Prostate gland (tissue), 2 donors: ENCODE measurements around the gene NCAM1. TPM values are rescaled to one million over a fixed set of nuclear protein-coding genes. Genes with fewer than 3 reads are reported as not detected.

Experiments used
- DNase-seq: peaks from one replicate; pipeline ENCODE4 v3.0.0-alpha.2; 2019; ENCODE audit warnings: low spot score
- H3K27ac ChIP-seq, 2 donors: fragments of 200-600 bp; sonication (generic); 2 replicates each; pipeline ENCODE4 v1.5.1; 2017 to 2019
- H3K27me3 ChIP-seq: fragments of 200-600 bp; sonication (generic); replicated peaks from 2 replicates; pipeline ENCODE4 v1.5.1; 2019; ENCODE audit not compliant: insufficient read depth
- H3K36me3 ChIP-seq, 2 donors: fragments of 200-600 bp; sonication (generic); 1 replicate in 1 of 2; 2 replicates in 1 of 2; pipeline versions ENCODE4 v1.5.1 to v1.8.1; 2017 to 2019
- H3K4me1 ChIP-seq: fragments of 200-600 bp; sonication (generic); replicated peaks from 2 replicates; pipeline ENCODE4 v1.5.1; 2019
- H3K4me3 ChIP-seq, 2 donors: fragments of 200-600 bp; sonication (generic); 2 replicates each; pipeline ENCODE4 v1.5.1; 2017 to 2019
- H3K9me3 ChIP-seq: fragments of 200-600 bp; sonication (generic); 2 replicates; pipeline ENCODE4 v1.5.1; 2017
- CTCF ChIP-seq, 4 experiments: fragments of 200-600 bp in 2 of 4; fragments of 450-650 bp in 2 of 4; sonication (generic) in 2 of 4; IDR thresholded peaks; 1 replicate in 3 of 4; 2 replicates in 1 of 4; pipeline ENCODE4 v1.5.1; 2016 to 2019; ENCODE audit warnings: antibody characterized with exemption in 4 of 4, mild to moderate bottlenecking in 2 of 4, moderate library complexity in 2 of 4
- POLR2A ChIP-seq: fragments of 450-650 bp; IDR thresholded peaks from one replicate; pipeline ENCODE4 v1.6.1; 2016; ENCODE audit warnings: antibody characterized with exemption, mild to moderate bottlenecking
- POLR2AphosphoS5 ChIP-seq: sonication (generic); formaldehyde crosslinking; IDR thresholded peaks from one replicate; pipeline ENCODE4 v1.6.1; 2017; ENCODE audit warnings: antibody characterized with exemption
- WGBS: methylation state at CpG from one replicate; pipeline ENCODE4 v1.1.5; 2018; 5-methylcytosine and 5-hydroxymethylcytosine counted together
- intact Hi-C: fragments of 100-400 bp; cut with DNase I; formaldehyde crosslinking; loops from one replicate; pipeline ENCODE4 v1.14.2; 2022
- total RNA-seq, 2 donors: library from RNA; depleted of rRNA; stranded (reverse); fragments of >200 nt; gene quantifications; one replicate each; pipeline ENCODE4 v1.1.0, GENCODE V29; 2016

NCAM1 gene
- total RNA-seq, 2 donors from 2014 or later = 3.8 to 39.7 TPM

GRCh38 chr11:113112307-113112706, 151.1 kb downstream of the NCAM1 start:
- Histone ChIP-seq H3K27me3 (no peaks in the 10 kb centered on the region), H3K36me3 (no peaks in the 10 kb centered on the region), H3K27ac (no peak overlapping the region), H3K4me1 (no peaks in the 10 kb centered on the region), H3K9me3 (no peaks in the 10 kb centered on the region), H3K4me3 (no peak overlapping the region)
- intact Hi-C loops = loop anchor here (5.0 to 10.0 kb wide), 3 partner anchors 150 to 818 kb away; partner anchors contain the start of gene NCAM1
- no peak for DNase-seq
- TF ChIP-seq CTCF (IDR thresholded peaks at IDR 0.05) (no peak), POLR2AphosphoS5 (no peak), POLR2A (no peak)
- WGBS = 41% methylated on average over 3 of the region's 3 CpGs

GRCh38 chr11:113113801-113114704, 152.8 kb downstream of the NCAM1 start:
- intact Hi-C loops = loop anchor here (2.0 to 10.0 kb wide), 4 partner anchors 152 to 819 kb away; partner anchors contain the start of gene NCAM1
- DNase-seq = peak; percentile 27
- H3K4me3 ChIP-seq = no peak overlapping the region
- H3K36me3 ChIP-seq = no peaks in the 10 kb centered on the region
- no peak overlapping the region for H3K27ac ChIP-seq
- peak; percentile 29 to 80 (median 64) for TF ChIP-seq CTCF (IDR thresholded peaks at IDR 0.05)
- no peak for TF ChIP-seq POLR2AphosphoS5
- no peak for TF ChIP-seq POLR2A
- no peaks in the 10 kb centered on the region for H3K4me1 ChIP-seq
- H3K27me3 ChIP-seq = no peaks in the 10 kb centered on the region
- 58% methylated on average over 5 of the region's 5 CpGs for WGBS
- no peaks in the 10 kb centered on the region for H3K9me3 ChIP-seq

GRCh38 chr11:113114705-113115027, 153.4 kb downstream of the NCAM1 start:
- Histone ChIP-seq H3K36me3 (no peaks in the 10 kb centered on the region), H3K27me3 (no peaks in the 10 kb centered on the region), H3K9me3 (no peaks in the 10 kb centered on the region), H3K4me1 (no peaks in the 10 kb centered on the region), H3K4me3 (no peak overlapping the region), H3K27ac (no peak overlapping the region)
- intact Hi-C loops = loop anchor here (2.0 to 10.0 kb wide), 4 partner anchors 152 to 820 kb away; partner anchors contain the start of gene NCAM1
- WGBS = 78% methylated on average over 3 of the region's 3 CpGs
- no peak for TF ChIP-seq CTCF (IDR thresholded peaks at IDR 0.05)
- TF ChIP-seq POLR2A = no peak
- TF ChIP-seq POLR2AphosphoS5 = no peak
- DNase-seq = no peak

GRCh38 chr11:113118104-113118503, 156.9 kb downstream of the NCAM1 start:
- Histone ChIP-seq H3K4me3 (no peak overlapping the region), H3K36me3 (no peaks in the 10 kb centered on the region), H3K27ac (no peak overlapping the region), H3K9me3 (no peaks in the 10 kb centered on the region), H3K27me3 (no peaks in the 10 kb centered on the region), H3K4me1 (no peaks in the 10 kb centered on the region)
- intact Hi-C loops = loop anchor here (10.0 kb wide), 1 partner anchor 823 kb away; no protein-coding TSS in a partner anchor
- WGBS = 95% methylated on average over 1 of the region's 1 CpG
- no peak for TF ChIP-seq CTCF (IDR thresholded peaks at IDR 0.05)
- no peak for TF ChIP-seq POLR2AphosphoS5
- TF ChIP-seq POLR2A = no peak
- no peak for DNase-seq

- no peak for DNase-seq
- no peak overlapping the region for H3K4me3 ChIP-seq
- no peak overlapping the region for H3K27ac ChIP-seq
- no peaks in the 10 kb centered on the region for H3K9me3 ChIP-seq
- WGBS = 51% methylated on average over 3 of the region's 3 CpGs
- TF ChIP-seq POLR2A = no peak
- TF ChIP-seq POLR2AphosphoS5 = no peak
- TF ChIP-seq CTCF (IDR thresholded peaks at IDR 0.05) = no peak
- H3K36me3 ChIP-seq = no peaks in the 10 kb centered on the region
- H3K4me1 ChIP-seq = no peaks in the 10 kb centered on the region
- intact Hi-C loops = loop anchor here (10.0 kb wide), 1 partner anchor 824 kb away; no protein-coding TSS in a partner anchor
- no peaks in the 10 kb centered on the region for H3K27me3 ChIP-seq
These were observed 157.9 kb downstream of the NCAM1 start for GRCh38 chr11:113119074-113119473.
